Left colon (tissue), 2 donors: ENCODE measurements around the gene ARL15. TPM values are rescaled to one million over a fixed set of nuclear protein-coding genes. Genes with fewer than 3 reads are reported as not detected.

Experiments used
- ATAC-seq: fragments of 200-7000 bp; cut with Tn5 transposase; one replicate; pipeline ENCODE4 v1.9.1; 2020; ENCODE audit warnings: mild to moderate bottlenecking, moderate library complexity
- DNase-seq, 2 donors: peaks; one replicate each; pipeline ENCODE4 v3.0.0-alpha.2; 2020
- intact Hi-C, 2 donors: fragments of 100-400 bp; cut with DNase I in 1 of 2; cut with micrococcal nuclease in 1 of 2; formaldehyde crosslinking; loops; one replicate each; pipeline versions ENCODE4 v1.11.2 to v1.14.0; 2022; cut with DNase I, micrococcal nuclease
- total RNA-seq, 2 donors: library from RNA; stranded (reverse); fragmentation: NEBNext Ultra II Directional; extraction: Animal tissue kit (Norgen Biotek cat#: 25700); gene quantifications; one replicate each; pipeline ENCODE4 v1.2.1, GENCODE V29; 2021
- donor health status: DM: no; HTN: no; CAD: no.
- donor health status: DM: yes; HTN: yes; CAD: no.

ARL15 gene
- total RNA-seq, 2 donors from 2014 or later = 25.2 to 27.2 TPM

- intact Hi-C loops = loop anchor here (10.0 kb wide), 2 partner anchors 739 to 959 kb away; partner anchors contain the start of gene FST (in 1 of the 2)
- ATAC-seq = no peak
These were observed 86.1 kb downstream of the ARL15 start for GRCh38 chr5:54224103-54224826.

GRCh38 chr5:54222336-54222735 lies 88.0 kb downstream of the ARL15 start:
- ATAC-seq (no peak), DNase-seq (no peak)
- intact Hi-C loops = loop anchor here (10.0 kb wide), 2 partner anchors 738 to 958 kb away; partner anchors contain the start of gene FST (in 1 of the 2)

More at GRCh38 chr5:54224103-54224826, 86.1 kb downstream of the ARL15 start:
- DNase-seq = no peak

GRCh38 chr5:54221135-54221534 lies 89.2 kb downstream of the ARL15 start:
- ATAC-seq (no peak), DNase-seq (no peak)
- intact Hi-C loops = loop anchor here (10.0 kb wide), 2 partner anchors 736 to 956 kb away; partner anchors contain the start of gene FST (in 1 of the 2)

- ATAC-seq = no peak
- intact Hi-C loops = loop anchor here (10.0 kb wide), 2 partner anchors 736 to 956 kb away; partner anchors contain the start of gene FST (in 1 of the 2)
- DNase-seq = no peak
These were observed 89.9 kb downstream of the ARL15 start for GRCh38 chr5:54220230-54221040.

- no peak for DNase-seq
- intact Hi-C loops = loop anchor here in 1 of 2 donors (5.0 kb wide), 2 partner anchors 746 to 1046 kb away; no protein-coding TSS in a partner anchor
- ATAC-seq = peak; percentile 83
These were observed 92.4 kb downstream of the ARL15 start for GRCh38 chr5:54217826-54218503.

GRCh38 chr5:54215233-54215736 lies 95.1 kb downstream of the ARL15 start:
- intact Hi-C loops = loop anchor here in 1 of 2 donors (5.0 kb wide), 2 partner anchors 743 to 1043 kb away; no protein-coding TSS in a partner anchor
- ATAC-seq = no peak
- DNase-seq = no peak

- no peak for DNase-seq
- no peak for ATAC-seq
- intact Hi-C loops = loop anchor here in 1 of 2 donors (5.0 kb wide), 2 partner anchors 742 to 1042 kb away; no protein-coding TSS in a partner anchor
These were observed 95.7 kb downstream of the ARL15 start for GRCh38 chr5:54214722-54215121.

- intact Hi-C loops = no loop called here
- DNase-seq = no peak
- ATAC-seq = no peak
These were observed 98.0 kb downstream of the ARL15 start for GRCh38 chr5:54212331-54212730.

GRCh38 chr5:54211912-54212311 lies 98.5 kb downstream of the ARL15 start:
- ATAC-seq (no peak), DNase-seq (no peak)
- intact Hi-C loops = no loop called here

- DNase-seq (no peak), ATAC-seq (no peak)
- intact Hi-C loops = no loop called here
These were observed 102.8 kb downstream of the ARL15 start for GRCh38 chr5:54207566-54207965.

GRCh38 chr5:54206580-54207229 lies 103.7 kb downstream of the ARL15 start:
- DNase-seq (no peak), ATAC-seq (no peak)
- intact Hi-C loops = no loop called here

- intact Hi-C loops = no loop called here
- DNase-seq (no peak), ATAC-seq (no peak)
These were observed 104.5 kb downstream of the ARL15 start for GRCh38 chr5:54205918-54206317.

- ATAC-seq = no peak
- intact Hi-C loops = no loop called here
- no peak for DNase-seq
These were observed 104.9 kb downstream of the ARL15 start for GRCh38 chr5:54205453-54205852.

GRCh38 chr5:54197018-54197417 lies 113.4 kb downstream of the ARL15 start:
- DNase-seq (no peak), ATAC-seq (no peak)
- intact Hi-C loops = no loop called here

- no peak for DNase-seq
- no peak for ATAC-seq
- intact Hi-C loops = no loop called here
These were observed 114.7 kb downstream of the ARL15 start for GRCh38 chr5:54195701-54196100.

- ATAC-seq (no peak), DNase-seq (no peak)
- intact Hi-C loops = no loop called here
These were observed 116.1 kb downstream of the ARL15 start for GRCh38 chr5:54194318-54194717.

GRCh38 chr5:54187694-54188093 lies 122.7 kb downstream of the ARL15 start:
- no peak for ATAC-seq
- no peak for DNase-seq
- intact Hi-C loops = no loop called here

- ATAC-seq = no peak
- intact Hi-C loops = no loop called here
- no peak for DNase-seq
These were observed 123.4 kb downstream of the ARL15 start for GRCh38 chr5:54186912-54187445.
